HL-60/S4 (cell line): ENCODE data around the gene MLLT3.
"Not testable (repeated sequence)": the region's sequence is repeated elsewhere in the genome, so short reads cannot be mapped to it uniquely, and the experiment has no call there.

ENCODE experiments used
- in situ Hi-C: fragments of 300-500 bp; cut with MboI; formaldehyde crosslinking; loops from 2 replicates; pipeline ENCODE4 v1.14.3; 2022; ENCODE audit warnings: low sequenced_read_pairs

Gene MLLT3

GRCh38 chr9:20622330-20623020 lies at the start of gene MLLT3:
Gene MLLT3, minus strand, starts transcription at chr9:20622499.
- in situ Hi-C loops: no loop called here

- in situ Hi-C loops: no loop called here
Observed at GRCh38 chr9:20671635-20672034, 49.3 kb upstream of the MLLT3 start.

- in situ Hi-C loops: no loop called here
Observed at GRCh38 chr9:20670395-20670794, 48.1 kb upstream of the MLLT3 start.

GRCh38 chr9:20664501-20664900 lies 42.2 kb upstream of the MLLT3 start:
- in situ Hi-C loops: no loop called here

- in situ Hi-C loops: no loop called here
Observed at GRCh38 chr9:20663133-20663532, 40.8 kb upstream of the MLLT3 start.

- in situ Hi-C loops: no loop called here
Observed at GRCh38 chr9:20662156-20662555, 39.9 kb upstream of the MLLT3 start.

- in situ Hi-C loops: no loop called here
Observed at GRCh38 chr9:20659474-20659967, 37.2 kb upstream of the MLLT3 start.

- in situ Hi-C loops: no loop called here
Observed at GRCh38 chr9:20658677-20659473, 36.6 kb upstream of the MLLT3 start.

- in situ Hi-C loops: not testable (repeated sequence)
Observed at GRCh38 chr9:20658246-20658667, 36.0 kb upstream of the MLLT3 start.

GRCh38 chr9:20651939-20652338 lies 29.6 kb upstream of the MLLT3 start:
- in situ Hi-C loops: no loop called here

- in situ Hi-C loops: no loop called here
Observed at GRCh38 chr9:20650750-20651299, 28.5 kb upstream of the MLLT3 start.

GRCh38 chr9:20650313-20650712 lies 28.0 kb upstream of the MLLT3 start:
- in situ Hi-C loops: no loop called here

- in situ Hi-C loops: no loop called here
Observed at GRCh38 chr9:20649381-20649780, 27.1 kb upstream of the MLLT3 start.

- in situ Hi-C loops: no loop called here
Observed at GRCh38 chr9:20646656-20647055, 24.4 kb upstream of the MLLT3 start.

GRCh38 chr9:20643660-20644059 lies 21.4 kb upstream of the MLLT3 start:
- in situ Hi-C loops: no loop called here

GRCh38 chr9:20642045-20642444 lies 19.7 kb upstream of the MLLT3 start:
- in situ Hi-C loops: no loop called here

GRCh38 chr9:20640331-20641187 lies 18.3 kb upstream of the MLLT3 start:
- in situ Hi-C loops: no loop called here

- in situ Hi-C loops: no loop called here
Observed at GRCh38 chr9:20636888-20637440, 14.7 kb upstream of the MLLT3 start.

- in situ Hi-C loops: no loop called here
Observed at GRCh38 chr9:20634895-20635294, 12.6 kb upstream of the MLLT3 start.

- in situ Hi-C loops: no loop called here
Observed at GRCh38 chr9:20632705-20633104, 10.4 kb upstream of the MLLT3 start.
